ENCODE results near the gene SPAG16.

DNA sequence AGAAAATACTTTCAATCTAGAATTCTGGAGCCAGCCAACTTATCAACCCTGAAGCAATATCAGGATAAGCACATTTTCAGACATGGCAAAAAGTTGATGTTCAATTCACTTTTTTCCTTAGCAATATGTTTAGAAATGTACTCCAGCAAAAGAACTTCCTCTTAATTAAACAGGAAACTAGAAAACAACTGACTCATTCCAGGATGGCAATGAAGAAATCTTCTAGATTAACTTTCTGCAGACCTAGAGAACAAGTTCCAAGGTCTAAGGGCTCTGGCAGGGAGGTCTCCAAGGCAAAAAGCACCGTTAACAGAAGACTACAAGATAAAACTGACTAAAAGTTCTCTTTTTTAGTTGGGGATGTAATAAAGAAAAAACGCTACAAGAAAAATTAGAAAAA is 1057.4 kb downstream of the SPAG16 start:
- TF ChIP-seq, protein P1, sequence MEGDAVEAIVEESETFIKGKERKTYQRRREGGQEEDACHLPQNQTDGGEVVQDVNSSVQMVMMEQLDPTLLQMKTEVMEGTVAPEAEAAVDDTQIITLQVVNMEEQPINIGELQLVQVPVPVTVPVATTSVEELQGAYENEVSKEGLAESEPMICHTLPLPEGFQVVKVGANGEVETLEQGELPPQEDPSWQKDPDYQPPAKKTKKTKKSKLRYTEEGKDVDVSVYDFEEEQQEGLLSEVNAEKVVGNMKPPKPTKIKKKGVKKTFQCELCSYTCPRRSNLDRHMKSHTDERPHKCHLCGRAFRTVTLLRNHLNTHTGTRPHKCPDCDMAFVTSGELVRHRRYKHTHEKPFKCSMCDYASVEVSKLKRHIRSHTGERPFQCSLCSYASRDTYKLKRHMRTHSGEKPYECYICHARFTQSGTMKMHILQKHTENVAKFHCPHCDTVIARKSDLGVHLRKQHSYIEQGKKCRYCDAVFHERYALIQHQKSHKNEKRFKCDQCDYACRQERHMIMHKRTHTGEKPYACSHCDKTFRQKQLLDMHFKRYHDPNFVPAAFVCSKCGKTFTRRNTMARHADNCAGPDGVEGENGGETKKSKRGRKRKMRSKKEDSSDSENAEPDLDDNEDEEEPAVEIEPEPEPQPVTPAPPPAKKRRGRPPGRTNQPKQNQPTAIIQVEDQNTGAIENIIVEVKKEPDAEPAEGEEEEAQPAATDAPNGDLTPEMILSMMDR (IDR thresholded peaks at IDR 0.05): no peak
- TF ChIP-seq POLR2A (IDR thresholded peaks at IDR 0.05): no peak
